Neutrophil (primary cell): ENCODE measurements around the gene PRSS58.

Experiments used
- H3K27ac ChIP-seq: fragments of 200-600 bp; sonication (generic); 2 replicates; pipeline ENCODE4 v1.5.1; 2016; ENCODE audit warnings: mild to moderate bottlenecking, moderate library complexity
- H3K27me3 ChIP-seq: fragments of 200-600 bp; sonication (generic); 2 replicates; pipeline ENCODE4 v1.6.0; 2016; ENCODE audit warnings: mild to moderate bottlenecking
- H3K36me3 ChIP-seq: fragments of 200-600 bp; sonication (generic); 2 replicates; pipeline ENCODE4 v1.5.1; 2017
- H3K4me1 ChIP-seq, 2 experiments: fragments of 200-600 bp in 1 of 2; sonication (generic) in 1 of 2; 1 replicate in 1 of 2; 2 replicates in 1 of 2; pipeline versions ENCODE4 v1.5.1 to v1.6.1; 2013 to 2016; ENCODE audit warnings: low read depth in 1 of 2, low read length in 1 of 2, mild to moderate bottlenecking in 1 of 2, moderate library complexity in 1 of 2; ENCODE audit not compliant: control insufficient read depth in 1 of 2, insufficient read depth in 1 of 2
- H3K4me3 ChIP-seq, 2 experiments: fragments of 200-600 bp in 1 of 2; sonication (generic) in 1 of 2; 1 replicate in 1 of 2; 2 replicates in 1 of 2; pipeline ENCODE4 v1.5.1; 2013 to 2016; ENCODE audit warnings: low read depth in 1 of 2, low read length in 1 of 2, mild to moderate bottlenecking in 1 of 2, moderate library complexity in 1 of 2
- H3K9me3 ChIP-seq: fragments of 200-600 bp; sonication (generic); 2 replicates; pipeline ENCODE4 v1.5.1; 2016
- CTCF ChIP-seq: fragments of 200-600 bp; sonication (generic); IDR thresholded peaks from 2 replicates; pipeline ENCODE4 v1.5.1; 2016; ENCODE audit warnings: antibody characterized with exemption

Gene PRSS58

GRCh38 chr7:142248166-142249160 lies 9.4 kb downstream of the PRSS58 start:
- Histone ChIP-seq H3K27ac (no peak overlapping the region), H3K4me1 (no peaks in the 10 kb centered on the region), H3K27me3 (no peaks in the 10 kb centered on the region), H3K36me3 (no peaks in the 10 kb centered on the region), H3K9me3 (no peaks in the 10 kb centered on the region), H3K4me3 (no peak overlapping the region)
- no peak for TF ChIP-seq CTCF

GRCh38 chr7:142243823-142244222 lies 14.0 kb downstream of the PRSS58 start:
- no peak for TF ChIP-seq CTCF
- Histone ChIP-seq H3K36me3 (no peaks in the 10 kb centered on the region), H3K4me3 (no peak overlapping the region), H3K27me3 (no peaks in the 10 kb centered on the region), H3K4me1 (no peaks in the 10 kb centered on the region), H3K9me3 (no peaks in the 10 kb centered on the region), H3K27ac (no peak overlapping the region)

- H3K27ac ChIP-seq, result no peak overlapping the region
- H3K4me3 ChIP-seq, result no peak overlapping the region
- no peak for TF ChIP-seq CTCF
- no peaks in the 10 kb centered on the region for H3K36me3 ChIP-seq
- no peaks in the 10 kb centered on the region for H3K27me3 ChIP-seq
- no peaks in the 10 kb centered on the region for H3K9me3 ChIP-seq
- no peaks in the 10 kb centered on the region for H3K4me1 ChIP-seq
These were observed 17.3 kb downstream of the PRSS58 start for GRCh38 chr7:142240546-142240945.

- Histone ChIP-seq H3K36me3 (no peaks in the 10 kb centered on the region), H3K4me1 (no peaks in the 10 kb centered on the region), H3K4me3 (no peak overlapping the region), H3K27ac (no peak overlapping the region), H3K27me3 (peaks cover 8% of the 10 kb centered on the region), H3K9me3 (no peaks in the 10 kb centered on the region)
- TF ChIP-seq CTCF, result no peak
These were observed 26.1 kb downstream of the PRSS58 start for GRCh38 chr7:142231716-142232115.

- TF ChIP-seq CTCF, result no peak
These were observed 29.2 kb downstream of the PRSS58 start for GRCh38 chr7:142228537-142229104.

More at GRCh38 chr7:142228537-142229104, 29.2 kb downstream of the PRSS58 start:
- H3K4me3 ChIP-seq, result no peak overlapping the region
- H3K27ac ChIP-seq, result no peak overlapping the region
- H3K4me1 ChIP-seq, result no peaks in the 10 kb centered on the region
- no peaks in the 10 kb centered on the region for H3K9me3 ChIP-seq
- H3K27me3 ChIP-seq, result peaks cover 8% of the 10 kb centered on the region
- no peaks in the 10 kb centered on the region for H3K36me3 ChIP-seq
